K562 (cell line): Measurements from ENCODE around the gene C19orf85.
A peak's percentile ranks its signal among the peaks of the same experiment; 100 is the strongest.

ENCODE experiments used
- CTCF ChIP-seq, 3 experiments: IDR thresholded peaks in 2 of 3; conservative IDR thresholded peaks in 1 of 3; 2 replicates each; pipeline ENCODE4 v1.5.1; 2011 to 2012; ENCODE audit warnings: low read length in 3 of 3, mild to moderate bottlenecking in 3 of 3, control low read depth in 2 of 3, improper control_type of control experiment in 1 of 3, inconsistent platforms in 1 of 3, low read depth in 1 of 3, mixed read lengths in 1 of 3, moderate library complexity in 1 of 3; ENCODE audit not compliant: insufficient read depth in 2 of 3
- KLF13 ChIP-seq: fragments of 450-650 bp; IDR thresholded peaks from 2 replicates; pipeline ENCODE4 v1.6.1; 2016; ENCODE audit warnings: missing genetic modification characterization, low read depth, mild to moderate bottlenecking, missing compliant biosample characterization, moderate library complexity, borderline replicate concordance
- PYGO2 ChIP-seq: fragments of 450-650 bp; IDR thresholded peaks from 2 replicates; pipeline ENCODE4 v1.6.1; 2016; ENCODE audit warnings: mild to moderate bottlenecking, missing genetic modification characterization, moderate library complexity, missing compliant biosample characterization
- ZNF561 ChIP-seq: fragments of 450-650 bp; formaldehyde crosslinking; conservative IDR thresholded peaks from 2 replicates; pipeline ENCODE4 v1.4.0; 2020; ENCODE audit warnings: mild to moderate bottlenecking, moderate library complexity

GRCh38 chr19:55454787-55455243 lies 9.7 kb downstream of the C19orf85 start:
- TF ChIP-seq ZNF561 (CRISPR knock-in tag) (no peak), CTCF (IDR thresholded peaks at IDR 0.05 in 2 of 3, conservative IDR thresholded peaks at IDR 0.05 in 1 of 3; ENCODE audit: insufficient read depth in 2 of 3, low read depth in 1 of 3, low read length in 3 of 3) (peak; percentile 77 to 81 (median 78)), KLF13 (tag) (no peak), PYGO2 (tag) (no peak)
